ENCODE results near the gene KCNG2.
"Not testable (repeated sequence)": the region's sequence is repeated elsewhere in the genome, so short reads cannot be mapped to it uniquely, and the experiment has no call there.

Gene KCNG2

GRCh38 chr18:79797518-79798345, at the start of gene KCNG2:
TSS of gene KCNG2 (plus strand) at chr18:79797938. CDS start at chr18:79863668, 65,730 bp downstream.
- no peak for FAIRE-seq

- FAIRE-seq, result no peak
These were observed 49.2 kb upstream of the KCNG2 start for GRCh38 chr18:79748321-79749180.

GRCh38 chr18:79749251-79750191, 48.2 kb upstream of the KCNG2 start:
- no peak for FAIRE-seq

GRCh38 chr18:79750980-79751571, 46.7 kb upstream of the KCNG2 start:
- FAIRE-seq, result no peak

- FAIRE-seq, result not testable (repeated sequence)
These were observed 45.7 kb upstream of the KCNG2 start for GRCh38 chr18:79751918-79752578.

GRCh38 chr18:79752946-79753345, 44.8 kb upstream of the KCNG2 start:
- FAIRE-seq, result not testable (repeated sequence)

- FAIRE-seq, result no peak
These were observed 44.3 kb upstream of the KCNG2 start for GRCh38 chr18:79753391-79753851.

- no peak for FAIRE-seq
These were observed 43.5 kb upstream of the KCNG2 start for GRCh38 chr18:79754022-79754761.

GRCh38 chr18:79754831-79755351, 42.8 kb upstream of the KCNG2 start:
- no peak for FAIRE-seq

GRCh38 chr18:79755496-79756142, 42.1 kb upstream of the KCNG2 start:
- FAIRE-seq, result no peak

GRCh38 chr18:79756143-79756500, 41.6 kb upstream of the KCNG2 start:
- FAIRE-seq, result no peak

- FAIRE-seq, result no peak
These were observed 40.9 kb upstream of the KCNG2 start for GRCh38 chr18:79756826-79757225.

- no peak for FAIRE-seq
These were observed 37.4 kb upstream of the KCNG2 start for GRCh38 chr18:79760348-79760747.

- no peak for FAIRE-seq
These were observed 36.9 kb upstream of the KCNG2 start for GRCh38 chr18:79760881-79761280.

GRCh38 chr18:79763407-79763806, 34.3 kb upstream of the KCNG2 start:
- FAIRE-seq, result no peak

GRCh38 chr18:79764131-79764530, 33.6 kb upstream of the KCNG2 start:
- FAIRE-seq, result no peak

- FAIRE-seq, result no peak
These were observed 32.1 kb upstream of the KCNG2 start for GRCh38 chr18:79765491-79766245.

- FAIRE-seq, result no peak
These were observed 31.4 kb upstream of the KCNG2 start for GRCh38 chr18:79766308-79766707.

- FAIRE-seq, result no peak
These were observed 29.0 kb upstream of the KCNG2 start for GRCh38 chr18:79768745-79769144.
